Choroid plexus epithelial cell (primary cell): ENCODE results near the gene JPH2.

Source experiments
- DNase-seq: peaks from one replicate; pipeline ENCODE4 v3.0.0-alpha.2; 2010; ENCODE audit warnings: low read depth
- H3K4me3 ChIP-seq: 2 replicates; pipeline ENCODE4 v1.5.1; 2011; ENCODE audit warnings: low read depth, mild to moderate bottlenecking, control low read depth, low read length, moderate library complexity
- TF ChIP-seq, protein P1 (sequence below): conservative IDR thresholded peaks from 2 replicates; pipeline ENCODE4 v1.5.1; 2011; ENCODE audit warnings: low read depth, mild to moderate bottlenecking, control low read depth, inconsistent platforms, low read length, moderate library complexity

The JPH2 gene

GRCh38 chr20:44099832-44100231 is 87.2 kb downstream of the JPH2 start:
- no peak overlapping the region for H3K4me3 ChIP-seq
- DNase-seq, result no peak
- TF ChIP-seq, protein P1, sequence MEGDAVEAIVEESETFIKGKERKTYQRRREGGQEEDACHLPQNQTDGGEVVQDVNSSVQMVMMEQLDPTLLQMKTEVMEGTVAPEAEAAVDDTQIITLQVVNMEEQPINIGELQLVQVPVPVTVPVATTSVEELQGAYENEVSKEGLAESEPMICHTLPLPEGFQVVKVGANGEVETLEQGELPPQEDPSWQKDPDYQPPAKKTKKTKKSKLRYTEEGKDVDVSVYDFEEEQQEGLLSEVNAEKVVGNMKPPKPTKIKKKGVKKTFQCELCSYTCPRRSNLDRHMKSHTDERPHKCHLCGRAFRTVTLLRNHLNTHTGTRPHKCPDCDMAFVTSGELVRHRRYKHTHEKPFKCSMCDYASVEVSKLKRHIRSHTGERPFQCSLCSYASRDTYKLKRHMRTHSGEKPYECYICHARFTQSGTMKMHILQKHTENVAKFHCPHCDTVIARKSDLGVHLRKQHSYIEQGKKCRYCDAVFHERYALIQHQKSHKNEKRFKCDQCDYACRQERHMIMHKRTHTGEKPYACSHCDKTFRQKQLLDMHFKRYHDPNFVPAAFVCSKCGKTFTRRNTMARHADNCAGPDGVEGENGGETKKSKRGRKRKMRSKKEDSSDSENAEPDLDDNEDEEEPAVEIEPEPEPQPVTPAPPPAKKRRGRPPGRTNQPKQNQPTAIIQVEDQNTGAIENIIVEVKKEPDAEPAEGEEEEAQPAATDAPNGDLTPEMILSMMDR, result no peak

DNA sequence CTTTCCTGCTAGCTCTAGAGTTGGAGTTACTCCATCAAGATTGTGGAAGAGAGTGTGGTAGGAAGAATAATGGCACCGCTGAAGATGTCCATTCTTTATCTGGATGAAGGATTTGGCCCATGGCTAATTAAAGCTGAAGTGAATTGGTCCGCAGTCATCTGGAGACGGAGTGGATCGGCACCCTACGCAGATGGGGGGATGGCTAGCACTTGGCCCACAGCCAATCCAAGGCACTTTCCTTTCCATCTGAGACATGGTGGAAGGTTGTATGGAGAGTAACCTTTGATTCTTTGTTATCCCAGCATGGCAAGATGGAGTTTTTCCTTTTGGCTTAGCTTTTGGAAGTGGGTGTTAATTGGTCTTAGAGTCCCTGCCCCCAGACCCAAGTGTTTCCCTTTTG is 88.3 kb downstream of the JPH2 start:
- no peak overlapping the region for H3K4me3 ChIP-seq
- TF ChIP-seq, protein P1, result no peak
- DNase-seq, result no peak

DNA sequence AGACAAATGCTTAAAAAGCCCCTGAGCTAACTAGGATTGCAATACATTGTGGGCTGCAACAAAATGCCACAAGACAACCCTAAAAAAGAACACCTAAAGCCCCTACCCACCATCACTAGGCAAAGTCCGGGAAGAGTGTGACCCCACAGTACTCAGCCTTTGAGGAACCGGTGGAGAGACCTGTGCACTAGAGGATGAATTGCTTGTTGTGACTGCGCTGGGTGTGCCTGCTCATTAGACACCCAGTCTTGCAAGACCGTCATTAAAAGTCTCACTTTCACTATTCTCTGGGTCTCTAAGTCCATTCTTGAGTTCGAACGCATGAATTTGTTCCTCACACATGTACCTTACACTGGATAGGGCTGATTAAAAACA is 88.7 kb downstream of the JPH2 start:
- TF ChIP-seq, protein P1, result no peak
- no peak for DNase-seq
- no peak overlapping the region for H3K4me3 ChIP-seq

DNA sequence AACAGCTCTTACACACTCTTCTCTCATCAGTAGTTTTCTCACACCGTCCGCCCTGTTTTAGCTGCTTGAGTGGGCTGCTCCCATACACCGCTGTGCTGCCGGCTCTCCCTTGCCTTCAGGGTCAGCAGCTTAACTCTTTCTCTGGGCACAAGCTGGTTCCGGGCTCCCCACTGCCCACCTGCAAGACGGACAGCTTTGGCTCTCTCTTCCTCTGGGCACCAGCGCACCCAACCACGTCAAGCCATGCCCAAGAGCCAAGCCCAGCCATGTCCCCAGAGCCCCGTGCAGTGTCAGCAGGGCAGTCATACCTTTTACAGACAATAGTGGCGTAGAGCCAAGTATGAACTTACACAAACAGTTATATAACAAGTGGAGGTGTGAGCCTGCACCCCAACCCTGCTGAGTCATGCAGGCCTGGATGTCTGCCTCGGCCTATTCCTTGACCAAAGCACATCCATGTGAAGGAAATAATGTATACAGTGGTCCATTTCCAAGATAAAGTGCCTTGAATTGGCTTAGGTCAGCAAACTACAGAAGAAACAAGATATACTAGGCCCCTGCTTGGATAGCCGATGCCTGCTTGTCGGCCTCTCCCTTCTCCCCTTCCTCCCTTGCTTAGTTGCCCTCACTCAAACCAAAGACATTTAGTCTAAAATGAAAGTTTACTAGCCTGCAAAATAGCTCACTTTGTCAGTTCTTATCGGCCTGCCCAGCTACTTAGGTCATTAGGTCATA is 89.3 kb downstream of the JPH2 start:
- H3K4me3 ChIP-seq, result no peak overlapping the region
- TF ChIP-seq, protein P1, result no peak
- no peak for DNase-seq

GRCh38 chr20:44095831-44096230 is 91.2 kb downstream of the JPH2 start:
- DNase-seq, result no peak
- no peak overlapping the region for H3K4me3 ChIP-seq
- TF ChIP-seq, protein P1, result no peak

DNA sequence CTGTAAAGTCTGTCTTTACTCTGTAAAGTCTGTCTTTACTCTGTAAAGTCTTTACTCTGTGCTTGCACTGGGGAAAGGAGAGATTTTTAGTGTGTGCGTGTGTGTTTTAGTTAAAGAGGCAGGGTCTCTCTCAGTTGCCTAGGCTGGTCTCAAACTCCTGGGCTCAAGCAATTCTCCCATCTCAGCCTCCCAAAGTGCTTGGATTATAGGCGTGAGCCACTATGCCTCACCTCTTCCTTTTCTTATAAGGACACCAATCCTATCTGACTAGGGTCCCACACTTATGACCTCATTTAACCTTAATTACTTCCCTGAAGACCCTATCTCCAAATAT is 93.8 kb downstream of the JPH2 start:
- H3K4me3 ChIP-seq, result no peak overlapping the region
- DNase-seq, result no peak
- TF ChIP-seq, protein P1, result no peak

DNA sequence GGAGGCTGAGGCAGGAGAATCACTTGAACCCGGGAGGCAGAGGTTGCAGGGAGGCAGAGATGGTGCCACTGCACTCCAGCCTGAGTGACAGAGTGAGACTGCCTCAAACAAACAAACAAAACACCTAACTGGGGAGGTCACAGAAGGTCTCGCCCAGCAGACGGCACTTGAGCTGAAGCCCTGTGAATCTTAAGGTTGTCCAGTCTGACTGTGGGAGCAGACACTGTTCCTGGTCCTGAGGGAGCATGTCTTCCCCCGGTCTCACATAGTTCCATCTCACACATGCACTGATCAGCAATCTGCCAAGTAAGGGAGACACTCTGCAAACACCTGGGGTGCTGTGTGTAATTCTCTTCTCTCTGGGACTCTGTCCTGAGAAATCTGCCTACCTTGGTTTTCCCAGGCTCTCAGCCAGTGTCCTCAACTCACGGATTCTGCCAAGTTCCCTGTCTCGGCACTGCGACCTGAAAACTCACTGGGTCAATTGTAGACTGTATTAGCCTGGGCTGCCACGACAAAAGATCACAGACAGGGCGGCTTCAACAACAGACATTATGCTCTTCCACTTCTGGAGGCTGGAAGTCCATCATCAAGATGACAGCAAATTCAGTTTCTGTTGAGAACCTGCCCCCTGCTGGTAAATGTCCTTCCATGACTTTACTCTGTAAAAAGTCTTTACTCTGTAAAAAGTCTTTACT is 94.3 kb downstream of the JPH2 start:
- TF ChIP-seq, protein P1, result peak; percentile 73
- H3K4me3 ChIP-seq, result no peak overlapping the region
- peak; percentile 81 for DNase-seq
